GM19043 (cell line): ENCODE measurements around the gene TULP4.
"Not testable (repeated sequence)": the region's sequence is repeated elsewhere in the genome, so short reads cannot be mapped to it uniquely, and the experiment has no call there.

Experiments
- ATAC-seq: cut with Tn5 transposase; IDR thresholded peaks from one replicate; pipeline ENCODE4 v1.9.1; 2021; ENCODE audit warnings: low read depth; ENCODE audit not compliant: unreplicated experiment

Gene TULP4

GRCh38 chr6:158322724-158323560, 10.7 kb downstream of the TULP4 start:
- ATAC-seq: peak; percentile 72

GRCh38 chr6:158323561-158323958, 11.3 kb downstream of the TULP4 start:
- peak; percentile 28 for ATAC-seq

DNA sequence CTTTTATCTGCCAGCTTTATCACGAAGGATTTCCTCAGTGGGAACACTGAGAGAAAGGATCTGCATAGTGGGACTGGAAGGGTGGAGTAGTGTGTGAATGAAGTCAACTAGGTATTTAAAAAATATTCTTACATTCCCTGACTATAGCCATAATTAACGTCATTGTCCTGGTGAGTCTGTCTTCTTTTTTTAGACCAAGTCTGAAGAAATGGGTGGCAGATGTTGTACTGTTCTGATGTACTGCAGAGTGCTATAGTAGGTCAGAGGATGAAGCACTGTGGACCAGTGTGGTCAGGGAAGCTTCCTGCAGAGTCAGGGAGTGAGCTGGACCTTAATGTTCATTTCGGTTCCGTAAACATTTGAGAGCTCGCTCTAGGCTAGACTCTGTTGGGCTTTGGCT, 11.9 kb downstream of the TULP4 start:
- ATAC-seq: no peak

DNA sequence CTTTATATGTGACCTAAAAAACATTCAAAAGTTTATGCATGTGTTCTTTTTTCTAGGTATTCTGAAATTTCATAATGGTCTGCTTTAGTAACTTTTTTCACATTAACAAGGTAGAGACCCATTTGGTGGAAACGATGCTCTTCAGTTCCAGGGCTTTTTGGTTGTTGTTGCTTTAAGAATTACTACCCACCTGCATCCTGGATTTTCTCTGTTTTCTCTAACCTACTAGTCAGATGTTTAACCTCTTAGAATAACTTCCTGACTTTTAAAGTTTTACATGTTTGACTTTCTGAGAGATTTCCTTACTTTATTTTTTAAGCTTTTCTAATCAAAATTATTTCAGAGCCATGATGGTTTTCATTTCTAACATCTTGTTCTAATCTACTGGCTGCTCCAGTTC, 14.9 kb downstream of the TULP4 start:
- ATAC-seq: no peak

- ATAC-seq: no peak
These were observed 16.7 kb downstream of the TULP4 start for GRCh38 chr6:158328952-158329351.

- ATAC-seq: no peak
These were observed 17.3 kb downstream of the TULP4 start for GRCh38 chr6:158329531-158329930.

- ATAC-seq: no peak
These were observed 17.8 kb downstream of the TULP4 start for GRCh38 chr6:158330016-158330415.

DNA sequence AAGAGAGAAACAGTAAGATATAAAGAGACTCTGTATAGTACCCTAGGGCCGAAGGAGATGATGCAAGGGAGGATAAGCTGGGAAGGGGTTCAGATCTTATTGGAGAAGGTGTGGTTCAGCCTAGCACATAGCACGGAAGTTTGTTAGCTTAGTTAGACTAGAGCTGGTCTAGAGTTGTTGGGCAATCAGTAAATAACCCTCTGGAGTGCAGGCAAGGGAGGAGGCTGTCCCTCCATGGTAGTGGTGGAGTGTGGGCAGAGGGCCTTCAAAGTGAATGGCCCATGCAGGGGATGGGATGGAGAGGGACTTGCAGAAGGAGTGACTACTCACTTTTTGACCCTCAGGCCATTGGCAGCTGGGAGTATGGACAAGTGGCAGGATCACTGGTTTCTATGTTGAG, 20.0 kb downstream of the TULP4 start:
- no peak for ATAC-seq

GRCh38 chr6:158333094-158333493, 20.8 kb downstream of the TULP4 start:
- ATAC-seq: no peak

DNA sequence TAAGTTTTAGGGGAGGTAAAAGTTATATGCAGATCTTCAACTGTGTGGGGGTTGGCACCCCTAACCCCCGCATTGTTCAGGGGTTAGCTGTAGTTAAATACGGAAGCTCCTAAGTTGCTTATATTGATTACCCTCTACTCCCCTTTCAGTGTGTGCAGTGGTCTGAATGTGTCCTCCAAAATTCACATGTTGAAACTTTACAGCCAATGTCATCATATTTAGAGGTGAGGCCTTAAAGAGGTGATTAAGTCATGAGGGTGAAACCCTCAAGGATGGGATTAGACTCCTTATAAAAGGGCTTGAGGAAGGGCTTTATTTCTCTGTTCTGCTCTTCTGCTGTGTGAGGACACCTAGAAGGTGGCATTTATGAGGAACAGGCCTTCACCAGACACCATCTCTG, 22.3 kb downstream of the TULP4 start:
- ATAC-seq: no peak

GRCh38 chr6:158337332-158337731, 25.1 kb downstream of the TULP4 start:
- no peak for ATAC-seq

- ATAC-seq: no peak
These were observed 26.2 kb downstream of the TULP4 start for GRCh38 chr6:158338311-158339112.

GRCh38 chr6:158339197-158339596, 26.9 kb downstream of the TULP4 start:
- ATAC-seq: not testable (repeated sequence)

DNA sequence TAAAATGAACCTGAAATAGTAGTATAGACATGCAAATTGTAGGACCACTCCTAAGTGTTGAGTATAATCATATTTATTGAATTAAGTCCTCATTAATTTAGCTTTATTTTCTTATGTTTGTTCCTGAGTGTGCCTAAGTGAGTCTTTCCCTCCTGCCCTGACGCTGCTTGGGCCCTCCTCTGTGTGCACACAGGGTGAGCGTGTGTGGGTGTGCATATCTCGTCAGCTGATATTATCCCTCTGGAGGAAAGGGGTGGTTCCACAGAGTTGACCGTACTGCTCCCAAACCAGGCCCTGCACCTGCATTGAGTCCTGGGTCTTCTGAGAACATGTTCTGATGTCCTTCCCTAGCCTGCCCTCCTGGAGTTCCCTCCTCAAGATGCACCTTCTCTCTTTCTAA, 28.0 kb downstream of the TULP4 start:
- ATAC-seq: no peak

GRCh38 chr6:158344534-158344933, 32.3 kb downstream of the TULP4 start:
- peak; percentile 45 for ATAC-seq

GRCh38 chr6:158345444-158345843, 33.2 kb downstream of the TULP4 start:
- ATAC-seq: not testable (repeated sequence)

- ATAC-seq: no peak
These were observed 35.1 kb downstream of the TULP4 start for GRCh38 chr6:158347335-158347734.

- ATAC-seq: not testable (repeated sequence)
These were observed 36.7 kb downstream of the TULP4 start for GRCh38 chr6:158348737-158349504.

DNA sequence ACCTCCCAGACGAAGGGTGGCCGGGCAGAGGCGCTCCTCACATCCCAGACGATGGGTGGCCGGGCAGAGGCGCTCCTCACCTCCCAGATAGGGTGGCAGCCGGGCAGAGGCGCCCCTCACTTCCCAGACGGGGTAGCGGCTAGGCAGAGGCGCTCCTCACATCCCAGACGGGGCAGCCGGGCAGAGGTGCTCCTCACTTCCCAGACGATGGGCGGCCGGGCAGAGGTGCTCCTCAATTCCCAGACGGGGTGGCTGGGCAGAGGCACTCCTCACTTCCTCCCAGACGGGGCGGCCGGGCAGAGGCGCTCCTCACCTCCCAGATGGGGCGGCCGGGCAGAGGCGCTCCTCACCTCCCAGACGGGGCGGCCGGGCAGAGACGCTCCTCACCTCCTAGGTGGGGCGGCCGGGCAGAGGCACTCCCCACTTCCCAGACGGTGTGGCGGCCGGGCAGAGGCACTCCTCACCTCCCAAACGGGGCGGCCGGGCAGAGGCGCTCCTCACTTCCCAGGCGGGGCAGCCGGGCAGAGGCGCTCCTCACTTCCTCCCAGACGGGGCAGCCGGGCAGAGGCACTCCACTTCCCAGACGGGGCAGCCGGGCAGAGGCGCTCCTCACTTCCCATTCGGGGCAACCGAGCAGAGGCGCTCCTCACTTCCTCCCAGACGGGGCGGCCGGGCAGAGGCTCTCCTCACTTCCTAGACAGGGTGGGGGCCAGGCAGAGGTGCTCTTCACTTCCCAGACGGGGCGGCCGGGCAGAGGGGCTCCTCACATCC, 37.4 kb downstream of the TULP4 start:
- not testable (repeated sequence) for ATAC-seq

- ATAC-seq: not testable (repeated sequence)
These were observed 38.5 kb downstream of the TULP4 start for GRCh38 chr6:158350731-158351130.
